NCI-H2227 (cell line): ENCODE results near the gene GZF1.
A peak's percentile ranks its signal among the peaks of the same experiment; 100 is the strongest.

ENCODE experiments used
- DNase-seq: peaks from one replicate; lab custom pipeline; 2025; ENCODE audit not compliant: unreplicated experiment; lab: John Stamatoyannopoulos, UW

GZF1 gene

GRCh38 chr20:23361476-23362391, at the start of gene GZF1:
GZF1 (plus strand) TSS chr20:23362182; CDS start chr20:23364384, 2,202 bp downstream.
- DNase-seq: peak; percentile 99

- DNase-seq: no peak
These were observed 48.7 kb upstream of the GZF1 start for GRCh38 chr20:23313271-23313670.

GRCh38 chr20:23314699-23315098, 47.3 kb upstream of the GZF1 start:
- no peak for DNase-seq

- DNase-seq: no peak
These were observed 46.9 kb upstream of the GZF1 start for GRCh38 chr20:23315099-23315498.

- DNase-seq: no peak
These were observed 45.4 kb upstream of the GZF1 start for GRCh38 chr20:23316626-23317025.

- DNase-seq: no peak
These were observed 44.9 kb upstream of the GZF1 start for GRCh38 chr20:23317081-23317480.

- no peak for DNase-seq
These were observed 43.6 kb upstream of the GZF1 start for GRCh38 chr20:23318347-23318746.

- no peak for DNase-seq
These were observed 41.7 kb upstream of the GZF1 start for GRCh38 chr20:23320317-23320716.

GRCh38 chr20:23325107-23325506, 36.9 kb upstream of the GZF1 start:
- DNase-seq: no peak

- no peak for DNase-seq
These were observed 35.2 kb upstream of the GZF1 start for GRCh38 chr20:23326774-23327173.

GRCh38 chr20:23327617-23328333, 34.2 kb upstream of the GZF1 start:
- no peak for DNase-seq

GRCh38 chr20:23331450-23332350, 30.3 kb upstream of the GZF1 start:
- no peak for DNase-seq

GRCh38 chr20:23332467-23332866, 29.5 kb upstream of the GZF1 start:
- DNase-seq: no peak

GRCh38 chr20:23334111-23334510, 27.9 kb upstream of the GZF1 start:
- no peak for DNase-seq

GRCh38 chr20:23335521-23335920, 26.5 kb upstream of the GZF1 start:
- no peak for DNase-seq

GRCh38 chr20:23336476-23336875, 25.5 kb upstream of the GZF1 start:
- DNase-seq: no peak

GRCh38 chr20:23337312-23337711, 24.7 kb upstream of the GZF1 start:
- no peak for DNase-seq

- DNase-seq: no peak
These were observed 22.0 kb upstream of the GZF1 start for GRCh38 chr20:23339986-23340385.

- DNase-seq: peak; percentile 68
These were observed 21.5 kb upstream of the GZF1 start for GRCh38 chr20:23340524-23340923.

- no peak for DNase-seq
These were observed 20.9 kb upstream of the GZF1 start for GRCh38 chr20:23341073-23341472.

GRCh38 chr20:23343590-23343989, 18.4 kb upstream of the GZF1 start:
- DNase-seq: no peak
